Right atrium auricular region (tissue), 2 donors: ENCODE data around the gene RGPD4. TPM values are rescaled to one million over a fixed set of nuclear protein-coding genes. Genes with fewer than 3 reads are reported as not detected.

Source experiments
- DNase-seq: peaks from one replicate; pipeline ENCODE4 v3.0.0-alpha.2; 2019; ENCODE audit warnings: low spot score
- H3K27ac ChIP-seq, 2 donors: fragments of 200-600 bp; sonication (generic); 1 replicate in 1 of 2; 2 replicates in 1 of 2; pipeline ENCODE4 v1.5.1; 2016 to 2019
- H3K27me3 ChIP-seq, 2 donors: fragments of 200-600 bp; sonication (generic); one replicate each; pipeline versions ENCODE4 v1.5.1 to v1.6.0; 2017 to 2019
- H3K36me3 ChIP-seq: fragments of 200-600 bp; sonication (generic); one replicate; pipeline ENCODE4 v1.5.1; 2016
- H3K4me1 ChIP-seq, 2 donors: fragments of 200-600 bp; sonication (generic); one replicate each; pipeline versions ENCODE4 v1.5.1 to v1.6.0; 2017 to 2019
- H3K4me3 ChIP-seq, 2 donors: fragments of 200-600 bp; sonication (generic); 1 replicate in 1 of 2; 2 replicates in 1 of 2; pipeline ENCODE4 v1.5.1; 2017 to 2019; ENCODE audit warnings: mild to moderate bottlenecking in 1 of 2, moderate library complexity in 1 of 2
- H3K9me3 ChIP-seq, 2 donors: fragments of 200-600 bp; sonication (generic); one replicate each; pipeline ENCODE4 v1.5.1; 2019
- CTCF ChIP-seq, 2 donors: fragments of 200-600 bp; sonication (generic); IDR thresholded peaks; one replicate each; pipeline ENCODE4 v1.5.1; 2019; ENCODE audit warnings: antibody characterized with exemption in 2 of 2
- total RNA-seq, 2 donors: library from RNA; depleted of rRNA; stranded (reverse); fragments of >200 nt; gene quantifications; one replicate each; pipeline ENCODE4 v1.1.0, GENCODE V29; 2016

Gene RGPD4
- total RNA-seq, 2 donors from 2014 or later: 0.26 TPM; not detected in 1

DNA sequence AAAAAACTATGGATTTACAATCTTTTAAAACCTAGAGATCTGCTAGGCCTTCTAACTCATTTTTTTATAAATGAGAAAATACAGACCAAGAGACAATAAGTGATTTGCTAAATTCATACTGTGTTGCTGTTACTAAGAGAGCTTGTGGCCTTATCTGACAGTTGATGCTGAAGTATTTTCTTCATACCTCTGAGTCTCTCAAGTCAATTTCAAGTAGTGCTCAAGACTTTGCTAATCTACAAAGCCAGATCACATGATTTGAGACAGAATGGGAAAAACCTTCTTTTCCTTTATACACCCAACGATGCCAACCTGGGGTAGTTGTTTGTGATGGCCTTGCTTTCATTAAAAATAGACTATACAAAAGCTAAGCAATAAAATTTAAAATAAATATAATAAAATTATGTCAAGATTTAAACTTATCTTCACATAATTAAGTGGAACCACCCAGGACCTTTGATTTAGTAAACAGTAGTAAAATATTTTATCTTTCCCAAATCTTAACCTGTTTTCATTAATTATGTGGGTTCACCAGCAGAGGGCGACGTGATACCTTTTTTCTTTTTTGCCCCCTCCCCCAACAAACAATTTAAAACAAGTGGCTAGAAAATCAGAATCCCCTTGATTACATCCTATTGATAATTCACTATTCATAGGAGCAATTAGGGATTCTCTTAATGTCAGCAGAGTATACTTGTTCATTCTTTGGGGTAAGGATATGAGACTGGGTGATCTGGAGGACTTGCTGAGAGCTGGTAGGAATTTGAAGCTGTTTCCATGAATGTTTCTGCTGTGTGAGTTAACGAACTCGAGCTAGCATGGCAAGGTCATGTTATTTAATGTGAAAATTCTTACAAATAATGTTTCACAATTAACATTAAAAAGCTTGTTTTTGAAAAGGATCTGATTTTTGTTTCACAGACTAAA, 110.0 kb downstream of the RGPD4 start:
- TF ChIP-seq CTCF (IDR thresholded peaks at IDR 0.05): peak in 1 of 2 donors; percentile 60

More for the DNA sequence above, 110.0 kb downstream of the RGPD4 start:
- H3K36me3 ChIP-seq: no peaks in the 10 kb centered on the region
- no peaks in the 10 kb centered on the region for H3K9me3 ChIP-seq
- H3K27me3 ChIP-seq: no peaks in the 10 kb centered on the region
- no peak overlapping the region for H3K27ac ChIP-seq
- no peaks in the 10 kb centered on the region for H3K4me1 ChIP-seq
- H3K4me3 ChIP-seq: no peak overlapping the region
- DNase-seq: no peak

Other genes with a start within 250 kb of the RGPD4 start
- not detected for gene SLC5A7, start 159.6 kb downstream of the RGPD4 start, total RNA-seq